GM19397 (cell line): ENCODE data around the gene SP140.
A peak's percentile ranks its signal among the peaks of the same experiment; 100 is the strongest.
"Not testable (repeated sequence)": the region's sequence is repeated elsewhere in the genome, so short reads cannot be mapped to it uniquely, and the experiment has no call there.

ENCODE experiments used
- ATAC-seq: cut with Tn5 transposase; IDR thresholded peaks from one replicate; pipeline ENCODE4 v1.9.1; 2021; ENCODE audit warnings: mild to moderate bottlenecking, moderate library complexity; ENCODE audit not compliant: unreplicated experiment

SP140 gene

GRCh38 chr2:230282936-230283335, 57.4 kb downstream of the SP140 start:
- no peak for ATAC-seq

DNA sequence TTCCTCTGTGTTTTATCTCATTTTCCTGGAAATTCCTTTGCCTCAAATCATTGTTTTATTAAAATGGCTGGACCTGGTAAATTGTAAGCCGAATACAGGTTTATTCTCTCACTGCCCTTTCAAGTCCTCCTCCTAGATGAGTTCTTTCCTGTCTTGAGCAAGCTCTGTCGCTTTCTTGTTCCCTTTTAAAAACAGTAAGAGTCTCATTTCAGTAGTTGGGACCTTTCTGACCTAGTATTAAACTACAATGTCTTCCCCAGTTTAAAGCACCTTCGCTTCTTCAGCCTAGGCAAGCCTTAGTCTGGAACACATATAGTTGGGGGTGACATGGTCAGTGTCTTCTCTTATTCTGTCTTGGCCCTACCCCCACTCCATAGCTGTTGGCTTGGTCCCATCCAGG, 60.5 kb downstream of the SP140 start:
- no peak for ATAC-seq

GRCh38 chr2:230289311-230289710, 63.8 kb downstream of the SP140 start:
- ATAC-seq: not testable (repeated sequence)

- ATAC-seq: no peak
Observed at GRCh38 chr2:230295192-230295591, 69.7 kb downstream of the SP140 start.

GRCh38 chr2:230296917-230297316, 71.4 kb downstream of the SP140 start:
- no peak for ATAC-seq

- no peak for ATAC-seq
Observed at GRCh38 chr2:230299618-230300017, 74.1 kb downstream of the SP140 start.

- no peak for ATAC-seq
Observed at GRCh38 chr2:230305416-230306275, 80.1 kb downstream of the SP140 start.

DNA sequence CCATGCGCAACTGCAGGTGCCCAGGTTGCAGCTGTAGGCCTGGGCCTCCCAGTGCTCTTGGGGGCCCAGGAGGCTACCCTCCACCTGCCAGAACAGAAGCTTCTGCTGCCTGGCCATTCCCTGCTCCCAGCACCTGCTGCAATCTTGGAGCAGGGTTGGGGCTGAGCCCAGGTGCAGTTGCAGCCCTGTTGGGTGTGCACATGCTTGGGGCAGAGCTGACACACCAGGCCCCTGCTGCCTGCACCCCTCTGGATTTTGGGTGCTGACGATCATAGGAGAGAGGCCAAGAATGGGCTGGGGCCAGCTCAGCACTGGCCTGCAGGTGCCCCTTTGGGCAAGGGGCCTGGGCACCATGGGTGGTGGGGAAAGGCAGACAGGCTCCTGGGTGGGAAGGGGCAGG, 80.9 kb downstream of the SP140 start:
- no peak for ATAC-seq

GRCh38 chr2:230307485-230307884, 81.9 kb downstream of the SP140 start:
- ATAC-seq: no peak

GRCh38 chr2:230308402-230309000, 83.0 kb downstream of the SP140 start:
- no peak for ATAC-seq

DNA sequence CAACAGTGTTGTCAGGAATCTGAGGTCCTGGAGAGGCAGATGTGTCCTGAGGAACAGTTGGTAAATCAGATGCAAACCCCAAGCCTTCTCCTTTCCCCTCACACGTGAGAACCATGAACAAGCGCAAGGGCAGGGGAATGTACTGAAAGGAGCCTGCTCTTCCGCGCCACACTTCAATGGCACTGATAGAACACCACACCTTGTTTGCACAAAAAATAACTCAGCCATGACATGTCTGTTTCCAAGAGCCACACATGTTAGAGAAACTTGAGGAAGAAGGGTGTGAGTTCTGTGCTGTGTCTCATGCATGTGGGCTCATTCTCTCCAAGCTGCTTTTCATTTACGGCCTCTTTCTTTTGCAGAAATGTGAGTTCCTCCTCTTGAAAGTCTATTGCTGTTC, 85.3 kb downstream of the SP140 start:
- not testable (repeated sequence) for ATAC-seq

DNA sequence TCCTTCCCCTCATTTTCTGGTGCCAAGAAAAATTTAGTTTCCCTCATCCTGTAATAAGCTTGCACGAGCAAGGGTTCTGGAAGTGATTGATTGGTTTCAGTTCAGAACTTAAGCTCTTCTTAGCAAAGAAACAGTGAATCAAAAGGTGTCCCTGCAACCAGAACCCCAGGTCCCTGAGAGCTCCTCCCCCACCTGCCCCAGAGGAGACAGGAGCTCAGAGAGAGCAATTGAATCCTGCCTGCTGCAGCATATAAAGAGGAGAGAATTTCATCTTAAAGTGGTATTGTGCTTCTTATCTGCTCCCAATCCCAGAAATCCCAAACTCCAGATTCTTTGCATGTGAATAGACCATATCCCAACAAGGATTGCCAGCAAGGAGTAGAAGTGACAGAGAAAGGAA, 86.1 kb downstream of the SP140 start:
- ATAC-seq: not testable (repeated sequence)

- no peak for ATAC-seq
Observed at GRCh38 chr2:230312638-230313037, 87.1 kb downstream of the SP140 start.

- ATAC-seq: no peak
Observed at GRCh38 chr2:230317366-230317765, 91.8 kb downstream of the SP140 start.

DNA sequence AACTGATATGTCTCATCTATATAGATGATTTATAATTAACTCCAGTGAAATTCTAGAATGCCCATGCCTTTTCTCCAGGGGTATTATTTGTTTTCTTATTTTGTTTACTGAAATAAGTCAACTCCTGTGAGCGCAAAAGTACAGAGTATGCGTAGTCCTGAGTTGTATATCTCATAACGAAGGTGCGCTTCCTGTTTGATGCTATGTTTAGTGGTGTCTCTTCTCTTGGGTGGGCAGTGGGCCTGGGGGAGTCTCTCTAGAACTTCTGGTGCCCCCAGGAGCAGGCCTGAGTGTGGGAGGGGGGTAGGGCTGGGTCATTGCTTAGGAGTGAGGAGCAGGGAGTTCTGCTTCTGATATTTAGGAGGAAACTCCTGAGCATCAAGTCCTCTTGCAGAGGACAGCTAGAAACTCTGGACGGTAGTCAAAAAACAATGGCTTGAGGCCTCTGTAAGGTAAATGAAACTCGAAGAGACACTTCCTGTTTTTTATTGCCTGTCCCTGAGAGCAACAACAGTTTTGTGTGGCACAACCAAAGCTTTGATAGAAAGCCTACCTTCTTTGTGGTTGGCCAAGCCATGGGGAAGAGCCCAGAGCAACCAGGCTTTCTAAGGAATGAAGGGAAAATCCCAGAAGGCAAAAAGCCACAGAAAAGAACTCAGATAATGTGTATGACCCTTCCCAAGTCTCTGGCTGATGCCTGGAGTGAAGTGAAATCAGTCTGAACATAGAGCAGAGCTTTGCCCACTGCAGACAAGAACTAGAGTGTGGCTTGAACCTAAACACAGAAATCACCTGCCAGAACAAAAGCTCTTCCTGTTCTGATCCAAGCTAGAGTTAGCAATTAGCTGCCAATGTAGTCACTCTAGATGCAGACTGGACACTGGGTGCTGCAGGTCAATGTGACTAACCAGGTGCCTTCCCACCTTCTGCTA, 92.9 kb downstream of the SP140 start:
- peak; percentile 27 for ATAC-seq

DNA sequence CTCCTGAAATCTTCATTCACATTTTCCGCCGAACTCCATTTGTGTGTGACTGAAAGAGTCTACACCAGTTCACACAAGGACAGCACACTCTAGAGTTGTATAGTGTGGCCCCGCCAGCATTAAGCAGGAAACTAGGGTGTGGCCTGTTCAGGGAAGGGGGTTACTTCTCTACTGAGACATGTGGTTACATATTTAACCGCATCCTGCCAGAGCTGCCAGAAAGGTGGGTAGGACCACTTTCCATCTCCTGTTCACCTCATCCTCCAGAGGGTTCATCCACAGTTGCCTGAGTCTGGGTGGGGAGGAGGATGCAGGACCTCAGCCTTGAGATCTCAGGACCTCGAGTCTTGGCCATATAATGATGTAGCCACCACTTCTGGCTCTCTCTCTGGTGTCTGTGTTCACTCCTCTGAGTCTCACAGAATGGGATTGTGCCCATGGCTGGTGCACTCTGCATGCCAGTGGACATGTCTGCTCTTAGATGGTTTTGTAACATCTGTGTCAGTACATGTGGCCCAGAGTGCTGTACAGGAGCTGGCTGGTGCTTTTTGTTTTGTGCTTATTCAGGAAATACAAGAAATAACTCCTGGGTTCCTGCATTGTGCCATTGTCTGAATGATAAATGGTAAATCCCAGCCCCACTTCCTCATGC, 93.8 kb downstream of the SP140 start:
- ATAC-seq: peak; percentile 81

- ATAC-seq: no peak
Observed at GRCh38 chr2:230321031-230321430, 95.5 kb downstream of the SP140 start.

- no peak for ATAC-seq
Observed at GRCh38 chr2:230322561-230323384, 97.2 kb downstream of the SP140 start.

DNA sequence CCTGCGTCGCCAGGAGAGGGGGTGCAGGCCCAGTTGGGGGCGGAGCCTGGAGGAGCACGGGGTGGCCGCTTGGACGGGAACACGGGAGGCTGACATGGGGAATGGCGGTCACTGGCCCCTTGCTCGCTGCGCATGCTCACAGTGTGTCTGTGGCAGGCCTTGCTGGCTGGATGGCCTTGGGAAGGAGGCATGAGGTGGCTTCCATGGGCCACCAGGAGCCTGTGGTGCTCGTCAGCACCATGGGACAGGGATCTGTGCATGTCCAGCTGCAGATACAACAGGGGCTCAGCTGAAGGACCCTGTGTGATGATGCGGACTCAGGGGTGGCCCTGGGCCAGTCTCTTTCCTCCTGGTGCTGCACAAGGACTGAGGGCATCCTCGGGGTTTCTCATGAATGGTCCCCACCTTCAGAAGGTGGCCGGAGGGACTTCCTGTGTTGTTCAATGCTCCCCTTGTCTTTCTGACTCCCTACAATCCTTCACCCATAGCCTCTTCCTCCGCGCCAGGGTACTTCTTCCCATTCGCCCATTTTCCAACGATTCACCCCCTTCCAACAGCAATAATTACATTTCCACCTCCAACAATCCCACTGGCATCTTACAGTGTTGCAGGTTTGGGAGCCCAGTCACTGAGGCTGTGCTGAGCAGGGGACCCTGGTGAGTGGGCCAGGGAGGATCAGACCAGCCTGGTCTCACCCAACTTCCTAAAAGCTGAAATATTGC, 98.0 kb downstream of the SP140 start:
- ATAC-seq: no peak
